Measurements from ENCODE around the gene PGC.
A peak's percentile ranks its signal among the peaks of the same experiment; 100 is the strongest.

PGC gene

DNA sequence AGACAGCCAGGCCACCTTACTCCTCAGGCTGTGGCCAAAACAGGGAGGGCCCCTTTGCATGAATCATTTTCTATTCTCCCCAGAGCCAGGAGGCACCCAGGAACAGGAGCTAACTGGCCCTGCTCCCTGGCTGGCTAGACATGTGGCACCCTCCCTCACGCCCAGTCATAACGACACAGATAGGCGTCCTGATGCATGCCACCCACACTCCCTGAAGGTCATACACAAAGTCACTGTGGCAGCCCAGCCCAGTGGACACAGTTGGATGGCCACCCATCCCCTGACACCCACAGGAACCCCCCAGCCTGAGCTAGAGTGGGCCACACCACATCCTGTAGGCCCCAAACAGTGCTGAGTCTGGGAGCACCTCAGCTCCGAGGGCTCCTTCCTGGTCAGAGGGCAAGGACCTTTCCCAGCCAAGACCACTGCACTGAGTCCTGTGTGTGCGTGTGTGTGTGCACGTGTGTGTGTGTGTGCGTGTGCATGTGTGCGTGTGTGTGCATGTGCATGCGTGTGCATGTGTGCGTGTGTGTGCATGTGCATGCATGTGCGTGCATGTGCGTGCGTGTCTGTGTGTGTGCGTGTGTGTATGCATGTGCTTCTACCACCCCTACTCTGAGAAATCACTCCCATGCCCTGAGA, 33.4 kb downstream of the PGC start:
- peaks cover 6% of the 10 kb centered on the region for H3K4me1 Mint-ChIP-seq (ENCODE audit: low read depth)
- H3K27ac Mint-ChIP-seq: no peak overlapping the region
- no peaks in the 10 kb centered on the region for H3K9me3 Mint-ChIP-seq
- no peaks in the 10 kb centered on the region for H3K27me3 Mint-ChIP-seq (ENCODE audit: low read depth)
- H3K4me3 Mint-ChIP-seq: no peak overlapping the region
- H3K36me3 Mint-ChIP-seq (ENCODE audit: low read depth): no peaks in the 10 kb centered on the region
- DNase-seq (ENCODE audit: low spot score): peak; percentile 33

DNA sequence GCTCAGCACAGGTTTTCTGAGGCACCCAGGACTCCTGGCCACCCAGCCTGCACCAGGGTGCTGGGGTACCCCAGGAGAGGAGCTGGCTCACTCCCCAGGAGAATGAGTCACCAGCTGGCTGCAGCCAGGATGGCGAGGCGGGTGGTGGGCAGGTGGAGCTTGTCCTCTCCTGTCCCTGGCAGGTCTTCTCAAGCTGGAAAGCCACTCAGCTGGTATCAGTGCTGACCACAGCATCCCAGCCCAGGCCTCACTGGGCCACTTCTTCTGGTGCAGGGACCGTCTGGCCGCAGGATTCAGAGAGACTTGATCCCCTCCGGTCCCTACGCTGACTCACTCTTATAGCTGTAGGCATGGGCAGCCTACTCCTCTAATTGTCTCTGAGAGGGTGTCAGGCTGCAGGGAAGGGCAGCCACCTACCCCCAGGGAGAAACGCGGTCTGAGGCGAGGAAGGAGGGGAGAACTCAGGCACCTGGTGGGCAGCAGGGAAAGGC, 34.0 kb downstream of the PGC start:
- Mint-ChIP-seq H3K4me3 (no peak overlapping the region), H3K9me3 (no peaks in the 10 kb centered on the region), H3K27me3 (ENCODE audit: low read depth) (no peaks in the 10 kb centered on the region), H3K27ac (no peak overlapping the region), H3K36me3 (ENCODE audit: low read depth) (no peaks in the 10 kb centered on the region), H3K4me1 (ENCODE audit: low read depth) (peaks cover 8% of the 10 kb centered on the region)
- DNase-seq (ENCODE audit: low spot score): no peak

DNA sequence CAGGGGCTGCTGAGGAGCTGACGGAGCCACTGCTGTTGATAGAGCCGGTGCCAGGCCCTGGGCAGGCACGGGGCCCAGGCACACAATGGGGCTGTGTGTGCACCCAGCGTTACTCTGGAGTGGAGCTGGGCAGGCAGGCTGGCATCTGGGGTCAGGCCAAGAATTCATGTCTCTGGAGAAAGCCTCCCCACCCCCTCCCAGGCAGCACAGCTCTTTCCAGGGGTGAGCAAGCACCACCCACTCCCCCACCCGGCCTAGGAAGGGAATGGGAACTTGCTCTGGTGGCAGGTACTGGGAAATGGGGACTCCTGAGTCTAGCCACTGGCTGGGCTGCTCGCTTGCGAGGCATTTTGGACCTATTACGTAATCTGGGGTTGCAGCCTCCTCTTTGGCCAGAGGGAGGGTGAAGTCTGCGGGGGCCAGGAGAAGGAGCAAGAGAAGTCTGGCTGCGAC, 34.5 kb downstream of the PGC start:
- no peaks in the 10 kb centered on the region for H3K9me3 Mint-ChIP-seq
- no peak for DNase-seq (ENCODE audit: low spot score)
- peaks cover 12% of the 10 kb centered on the region for H3K4me1 Mint-ChIP-seq (ENCODE audit: low read depth)
- H3K27ac Mint-ChIP-seq: no peak overlapping the region
- no peaks in the 10 kb centered on the region for H3K36me3 Mint-ChIP-seq (ENCODE audit: low read depth)
- no peak overlapping the region for H3K4me3 Mint-ChIP-seq
- H3K27me3 Mint-ChIP-seq (ENCODE audit: low read depth): no peaks in the 10 kb centered on the region

DNA sequence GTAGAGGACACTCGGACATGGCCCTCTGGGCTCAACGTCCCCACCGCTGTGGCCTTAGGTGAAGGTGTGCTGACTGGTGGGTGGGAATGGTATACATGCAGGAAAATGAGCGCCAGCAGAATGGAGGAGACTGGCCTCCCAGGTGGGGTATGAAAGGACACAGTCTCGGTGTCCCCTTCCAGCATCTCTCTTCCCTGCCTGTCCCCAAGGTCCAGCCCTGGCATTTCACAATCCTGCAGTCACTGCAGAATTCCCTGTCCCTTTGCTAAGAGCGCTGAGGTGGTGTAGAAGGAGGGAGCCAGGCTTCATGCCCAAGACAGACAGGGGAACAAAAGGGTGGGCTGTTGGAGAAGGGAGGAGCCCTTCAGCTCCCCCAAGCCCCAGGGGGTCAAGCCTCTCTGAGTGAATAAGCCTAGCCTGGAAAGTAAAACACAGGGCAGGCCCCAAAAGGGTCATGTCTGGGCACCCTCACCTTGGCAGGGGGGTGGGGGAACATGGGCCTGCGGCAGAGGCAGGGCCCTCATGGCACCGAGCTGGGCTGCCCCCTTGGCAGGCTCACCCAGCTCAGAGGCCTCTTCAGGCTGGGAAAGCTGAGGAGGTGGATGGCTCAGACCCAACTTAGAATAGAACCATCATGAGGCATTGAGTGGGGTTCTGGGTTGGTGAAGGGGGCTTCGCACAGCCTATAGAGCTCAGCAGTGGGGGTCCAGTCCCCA, 35.7 kb downstream of the PGC start:
- Mint-ChIP-seq H3K4me1 (ENCODE audit: low read depth) (peaks cover 23% of the 10 kb centered on the region), H3K9me3 (no peaks in the 10 kb centered on the region), H3K27ac (no peak overlapping the region), H3K27me3 (ENCODE audit: low read depth) (no peaks in the 10 kb centered on the region), H3K36me3 (ENCODE audit: low read depth) (no peaks in the 10 kb centered on the region), H3K4me3 (no peak overlapping the region)
- no peak for DNase-seq (ENCODE audit: low spot score)

DNA sequence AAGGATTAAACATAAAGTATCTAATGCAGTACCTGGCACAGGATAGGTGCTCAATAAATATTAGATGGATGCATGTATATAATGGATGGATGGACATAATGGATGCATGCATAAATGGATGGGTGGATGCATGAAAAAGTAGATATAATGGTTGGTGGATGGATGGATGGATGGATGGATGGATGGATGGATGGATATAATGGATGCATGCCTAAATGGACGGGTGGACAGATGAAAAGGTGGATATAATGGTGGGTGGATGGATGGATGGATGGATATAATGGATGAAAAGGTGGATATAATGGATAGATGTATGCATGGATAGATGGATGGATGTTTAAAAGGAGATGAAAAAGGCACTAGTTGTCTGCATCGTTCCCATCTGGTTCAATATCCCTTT, 37.8 kb downstream of the PGC start:
- Mint-ChIP-seq H3K4me1 (ENCODE audit: low read depth) (peaks cover 25% of the 10 kb centered on the region), H3K9me3 (no peaks in the 10 kb centered on the region), H3K27me3 (ENCODE audit: low read depth) (no peaks in the 10 kb centered on the region), H3K4me3 (no peak overlapping the region), H3K27ac (no peak overlapping the region), H3K36me3 (ENCODE audit: low read depth) (no peaks in the 10 kb centered on the region)
- DNase-seq (ENCODE audit: low spot score): no peak

DNA sequence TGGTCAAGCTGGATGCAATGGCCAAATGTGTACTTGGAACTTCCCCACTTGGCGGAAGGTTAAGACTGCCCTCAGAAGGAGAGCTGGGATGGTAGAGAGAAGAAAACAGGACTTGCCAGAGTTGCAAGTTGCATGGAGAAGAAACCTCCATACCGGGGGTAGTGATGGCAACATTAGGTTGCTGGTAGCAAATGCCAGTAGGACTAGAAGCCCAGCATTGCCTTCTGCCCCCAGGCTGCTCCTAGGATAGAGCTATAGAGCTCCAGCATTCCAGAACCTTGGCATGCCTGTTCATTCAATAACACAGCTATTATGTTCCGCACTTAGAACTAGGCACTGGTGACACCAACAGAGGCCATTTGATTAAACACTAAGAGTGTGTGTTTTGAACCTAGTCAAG, 38.3 kb downstream of the PGC start:
- Mint-ChIP-seq H3K4me1 (ENCODE audit: low read depth) (peaks cover 25% of the 10 kb centered on the region), H3K27me3 (ENCODE audit: low read depth) (no peaks in the 10 kb centered on the region), H3K9me3 (no peaks in the 10 kb centered on the region), H3K27ac (no peak overlapping the region), H3K36me3 (ENCODE audit: low read depth) (no peaks in the 10 kb centered on the region), H3K4me3 (no peak overlapping the region)
- DNase-seq (ENCODE audit: low spot score): no peak

DNA sequence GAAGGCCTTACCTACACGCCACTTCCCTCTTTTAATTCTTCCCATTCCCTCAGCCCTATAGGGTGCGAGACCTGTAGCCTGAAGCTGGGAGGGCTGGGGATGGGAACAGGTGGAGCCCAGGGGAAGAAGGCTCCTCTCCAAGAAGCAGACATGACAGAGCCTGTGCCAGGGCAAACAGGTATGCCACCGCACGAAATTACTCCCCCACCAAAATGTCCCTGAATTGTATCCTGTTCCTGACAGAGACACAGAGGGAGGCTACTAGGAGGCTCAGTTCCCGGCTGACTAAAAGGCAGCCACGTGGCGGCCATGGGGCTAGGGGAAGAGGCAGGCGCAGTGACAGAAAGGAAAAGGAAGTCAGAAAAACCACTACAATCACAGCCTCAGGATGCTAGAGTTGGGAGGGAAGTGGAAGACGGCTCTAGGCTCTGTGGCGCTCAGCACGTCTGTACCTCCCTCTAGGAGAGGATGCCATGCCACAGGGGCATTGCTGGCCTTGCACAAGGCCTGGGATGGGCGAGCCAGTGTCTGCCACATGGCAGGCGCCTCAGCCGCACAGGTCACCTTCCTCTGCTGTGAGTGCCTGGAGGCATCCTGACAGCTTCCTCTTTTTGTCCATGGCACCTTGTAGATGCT, 39.5 kb downstream of the PGC start:
- no peak for DNase-seq (ENCODE audit: low spot score)
- no peaks in the 10 kb centered on the region for H3K36me3 Mint-ChIP-seq (ENCODE audit: low read depth)
- H3K27me3 Mint-ChIP-seq (ENCODE audit: low read depth): no peaks in the 10 kb centered on the region
- peaks cover 25% of the 10 kb centered on the region for H3K4me1 Mint-ChIP-seq (ENCODE audit: low read depth)
- no peaks in the 10 kb centered on the region for H3K9me3 Mint-ChIP-seq
- peak overlapping the region; percentile 50 for H3K4me3 Mint-ChIP-seq
- peak overlapping the region; percentile 85 for H3K27ac Mint-ChIP-seq

DNA sequence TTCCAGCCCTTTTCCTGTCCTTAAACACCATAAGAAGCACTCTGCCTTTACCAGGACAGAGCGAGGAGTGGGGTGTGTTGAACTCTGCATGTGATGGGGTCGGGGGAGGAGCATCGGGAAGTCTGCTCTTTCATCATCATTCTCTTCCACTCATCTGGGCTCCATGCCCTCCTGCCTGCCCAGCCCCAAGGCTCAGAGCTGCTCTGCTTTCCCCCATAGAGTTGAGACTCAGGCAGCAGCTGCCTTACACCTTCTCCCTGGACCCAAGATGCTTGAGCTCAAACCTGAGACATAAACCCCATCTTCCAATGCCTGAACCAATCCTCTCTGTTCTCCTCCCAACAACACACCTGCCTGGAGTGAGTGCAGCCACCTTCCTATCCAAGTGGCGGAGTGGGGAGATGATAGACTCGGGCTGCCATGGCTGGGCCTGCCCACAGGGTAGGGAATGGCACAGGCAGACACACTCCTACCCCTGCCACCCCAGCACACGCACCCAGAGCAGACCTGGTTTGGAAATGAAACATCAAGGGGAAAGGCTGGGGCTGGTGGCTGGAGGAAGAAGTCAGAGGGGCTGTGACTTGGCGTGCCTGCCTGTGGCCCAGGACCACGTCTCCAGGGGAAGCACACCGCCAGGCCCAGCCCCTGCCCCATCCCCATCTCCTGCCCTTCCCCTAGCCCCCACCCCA, 40.2 kb downstream of the PGC start:
- peaks cover 25% of the 10 kb centered on the region for H3K4me1 Mint-ChIP-seq (ENCODE audit: low read depth)
- no peaks in the 10 kb centered on the region for H3K36me3 Mint-ChIP-seq (ENCODE audit: low read depth)
- DNase-seq (ENCODE audit: low spot score): no peak
- peak overlapping the region; percentile 50 for H3K4me3 Mint-ChIP-seq
- no peaks in the 10 kb centered on the region for H3K27me3 Mint-ChIP-seq (ENCODE audit: low read depth)
- no peaks in the 10 kb centered on the region for H3K9me3 Mint-ChIP-seq
- H3K27ac Mint-ChIP-seq: peak overlapping the region; percentile 85

DNA sequence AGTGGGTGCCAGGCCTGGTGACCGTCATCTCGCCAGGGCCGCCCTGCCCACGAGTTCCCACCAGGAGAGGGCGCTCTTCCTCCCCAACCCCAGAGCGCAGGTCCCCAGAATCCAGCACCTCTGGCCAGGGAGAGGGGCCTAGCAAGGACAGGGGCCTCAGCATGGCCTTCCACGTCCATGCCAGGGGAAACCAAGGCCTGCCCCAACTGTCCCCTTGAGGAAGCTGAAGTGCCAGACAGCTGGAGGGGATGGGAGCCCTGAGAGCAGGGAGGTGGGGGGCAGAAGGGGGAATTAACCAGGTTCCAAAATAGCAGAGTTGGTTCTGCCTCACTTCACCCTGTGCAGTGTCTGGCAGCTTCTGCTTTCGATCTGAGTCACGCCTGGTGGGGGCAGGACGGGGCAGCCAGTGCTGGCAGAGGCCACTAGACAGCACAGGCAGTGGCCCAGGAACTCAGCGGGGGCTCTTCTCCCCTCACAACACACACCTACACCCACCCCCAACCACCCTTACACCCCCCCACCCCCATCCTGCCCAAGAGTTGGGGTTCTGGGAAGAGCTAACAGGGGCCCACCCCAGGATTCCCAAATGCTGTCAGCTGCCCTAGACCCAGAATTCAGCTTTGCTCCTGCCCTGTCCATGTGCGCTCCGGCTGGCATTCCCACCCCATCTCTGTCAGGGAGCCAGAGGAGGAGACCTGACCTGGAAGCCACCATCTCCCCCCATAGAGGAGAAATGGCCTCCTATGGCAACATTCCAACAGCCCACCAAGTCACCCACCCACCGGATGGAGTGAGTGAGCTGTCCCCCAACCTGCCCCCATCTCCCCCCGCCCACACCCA, 41.0 kb downstream of the PGC start:
- Mint-ChIP-seq H3K27ac (peak overlapping the region; percentile 64), H3K4me1 (ENCODE audit: low read depth) (peaks cover 25% of the 10 kb centered on the region), H3K36me3 (ENCODE audit: low read depth) (no peaks in the 10 kb centered on the region), H3K27me3 (ENCODE audit: low read depth) (no peaks in the 10 kb centered on the region), H3K9me3 (no peaks in the 10 kb centered on the region), H3K4me3 (peak overlapping the region; percentile 9)
- DNase-seq (ENCODE audit: low spot score): peak; percentile 64

DNA sequence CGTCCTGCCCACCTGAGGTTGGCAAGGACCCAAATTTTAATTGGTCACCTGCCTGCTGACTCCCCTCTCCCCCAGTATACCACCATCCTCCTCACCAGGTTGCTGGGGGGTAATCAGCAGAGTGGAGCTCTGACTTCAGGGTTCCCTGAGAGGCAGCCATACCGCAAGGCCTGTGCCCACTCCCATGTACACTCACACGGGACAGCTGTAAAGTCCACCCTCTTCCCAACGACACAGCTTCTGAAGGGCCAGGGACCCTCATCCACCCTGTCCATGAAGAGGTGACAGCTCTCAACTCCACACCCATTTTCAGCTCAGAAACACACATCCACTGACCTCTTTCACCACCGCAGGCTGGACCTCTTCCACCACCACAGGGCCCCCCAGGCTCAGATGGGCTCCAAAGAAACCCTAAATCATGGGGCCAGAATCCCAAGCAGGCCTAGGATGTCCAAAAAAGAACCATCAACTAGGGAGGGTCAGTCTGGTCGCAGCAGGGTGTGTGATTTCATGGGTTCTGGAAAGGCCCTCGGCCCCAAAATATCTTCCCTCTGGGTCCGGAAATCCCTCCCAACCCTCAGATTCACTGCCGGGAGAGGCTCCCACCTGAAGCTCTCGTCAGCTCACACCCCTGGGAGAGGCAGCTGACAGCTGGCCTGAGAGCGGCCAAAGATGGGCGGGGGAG, 41.7 kb downstream of the PGC start:
- peaks cover 25% of the 10 kb centered on the region for H3K4me1 Mint-ChIP-seq (ENCODE audit: low read depth)
- H3K27me3 Mint-ChIP-seq (ENCODE audit: low read depth): no peaks in the 10 kb centered on the region
- H3K4me3 Mint-ChIP-seq: no peak overlapping the region
- no peak overlapping the region for H3K27ac Mint-ChIP-seq
- no peaks in the 10 kb centered on the region for H3K36me3 Mint-ChIP-seq (ENCODE audit: low read depth)
- H3K9me3 Mint-ChIP-seq: no peaks in the 10 kb centered on the region
- no peak for DNase-seq (ENCODE audit: low spot score)

DNA sequence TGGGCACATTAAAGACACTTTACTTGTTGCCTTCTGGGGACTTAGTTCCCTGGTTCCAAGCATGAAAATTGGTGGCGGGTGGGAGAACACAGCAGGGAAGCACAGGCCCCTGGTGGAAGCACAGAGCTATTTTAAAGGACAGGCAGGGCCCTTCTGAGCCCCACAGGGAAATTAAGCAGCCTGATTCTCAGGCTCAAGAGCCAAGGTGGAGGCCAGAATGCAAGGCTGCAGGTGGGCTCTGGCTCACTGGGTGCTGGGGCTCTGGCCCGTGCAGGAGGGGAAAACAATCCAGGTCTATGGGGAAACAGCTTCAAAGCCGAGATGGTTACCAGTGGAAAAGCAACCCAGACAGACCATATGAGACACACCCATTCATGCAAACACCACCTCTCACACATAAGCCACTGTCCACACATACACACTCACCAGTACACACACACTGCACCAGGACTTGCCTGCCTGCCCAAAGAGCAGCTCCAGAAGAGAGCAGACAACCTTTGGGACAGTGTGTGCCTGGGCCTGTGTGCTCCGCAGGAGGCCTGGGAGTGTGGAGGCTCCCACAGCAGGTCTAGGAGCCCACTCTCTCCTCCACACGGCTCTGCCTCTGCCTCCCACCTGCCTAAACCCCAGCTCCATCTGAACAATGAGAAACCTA, 42.4 kb downstream of the PGC start:
- H3K36me3 Mint-ChIP-seq (ENCODE audit: low read depth): no peaks in the 10 kb centered on the region
- no peak overlapping the region for H3K27ac Mint-ChIP-seq
- H3K9me3 Mint-ChIP-seq: no peaks in the 10 kb centered on the region
- peaks cover 25% of the 10 kb centered on the region for H3K4me1 Mint-ChIP-seq (ENCODE audit: low read depth)
- no peak overlapping the region for H3K4me3 Mint-ChIP-seq
- H3K27me3 Mint-ChIP-seq (ENCODE audit: low read depth): no peaks in the 10 kb centered on the region
- DNase-seq (ENCODE audit: low spot score): no peak

DNA sequence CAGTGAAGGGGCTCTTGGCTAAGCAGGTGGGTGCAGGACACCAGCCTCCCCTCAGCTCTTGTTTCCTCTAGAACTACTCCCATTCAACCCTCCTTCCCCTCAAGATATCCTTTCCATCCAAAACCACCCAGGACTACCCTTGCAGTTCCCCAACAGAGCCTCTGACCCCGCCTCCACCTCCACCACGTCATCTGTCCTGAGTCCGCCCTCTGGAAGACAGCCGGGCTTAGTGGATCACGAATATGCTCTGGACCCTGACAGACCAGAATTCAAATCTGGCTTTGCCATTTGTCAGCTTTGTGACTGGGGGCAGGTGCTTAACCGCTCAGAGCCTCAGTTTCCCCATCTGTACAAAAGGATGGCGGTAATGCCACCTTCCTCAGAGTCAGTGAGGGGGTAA, 43.2 kb downstream of the PGC start:
- H3K36me3 Mint-ChIP-seq (ENCODE audit: low read depth): no peaks in the 10 kb centered on the region
- no peaks in the 10 kb centered on the region for H3K27me3 Mint-ChIP-seq (ENCODE audit: low read depth)
- H3K4me3 Mint-ChIP-seq: no peak overlapping the region
- peaks cover 25% of the 10 kb centered on the region for H3K4me1 Mint-ChIP-seq (ENCODE audit: low read depth)
- no peak overlapping the region for H3K27ac Mint-ChIP-seq
- H3K9me3 Mint-ChIP-seq: no peaks in the 10 kb centered on the region
- DNase-seq (ENCODE audit: low spot score): no peak
